NOMO-1 treated with DMSO at 0.1 percent for 48 hours (cell line): Measurements from ENCODE around the gene TMEM258.

Source experiments
- DNase-seq: peaks from one replicate; lab custom pipeline; 2025; ENCODE audit not compliant: unreplicated experiment; lab: John Stamatoyannopoulos, UW

The TMEM258 gene

GRCh38 chr11:61792310-61793082, at the start of gene TMEM258, which contains the start of gene FEN1:
TSS of gene TMEM258 (minus strand) at chr11:61792599. CDS start at chr11:61792558, 41 bp downstream.
TSS of gene FEN1 (plus strand) at chr11:61792911. CDS start at chr11:61795362, 2,451 bp downstream.
- DNase-seq = peak; percentile 90

GRCh38 chr11:61841636-61842527, 49.5 kb upstream of the TMEM258 start:
- no peak for DNase-seq

- DNase-seq = no peak
Measured at GRCh38 chr11:61840371-61840770, 48.0 kb upstream of the TMEM258 start.

GRCh38 chr11:61839742-61840141, 47.3 kb upstream of the TMEM258 start:
- no peak for DNase-seq

GRCh38 chr11:61838921-61839320, 46.5 kb upstream of the TMEM258 start:
- DNase-seq = no peak

GRCh38 chr11:61838501-61838900, 46.1 kb upstream of the TMEM258 start:
- no peak for DNase-seq

- DNase-seq = no peak
Measured at GRCh38 chr11:61837411-61838005, 45.1 kb upstream of the TMEM258 start.

- DNase-seq = no peak
Measured at GRCh38 chr11:61836193-61836592, 43.8 kb upstream of the TMEM258 start.

- peak; percentile 89 for DNase-seq
Measured at GRCh38 chr11:61834278-61835048, 42.1 kb upstream of the TMEM258 start.

GRCh38 chr11:61833926-61834277, 41.5 kb upstream of the TMEM258 start:
- no peak for DNase-seq

- no peak for DNase-seq
Measured at GRCh38 chr11:61833471-61833870, 41.1 kb upstream of the TMEM258 start.

GRCh38 chr11:61832754-61833153, 40.4 kb upstream of the TMEM258 start:
- no peak for DNase-seq

- no peak for DNase-seq
Measured at GRCh38 chr11:61832207-61832606, 39.8 kb upstream of the TMEM258 start.

- no peak for DNase-seq
Measured at GRCh38 chr11:61830237-61831105, 38.1 kb upstream of the TMEM258 start.

- no peak for DNase-seq
Measured at GRCh38 chr11:61829806-61830205, 37.4 kb upstream of the TMEM258 start.

GRCh38 chr11:61828629-61829407, 36.4 kb upstream of the TMEM258 start:
- DNase-seq = peak; percentile 10

- no peak for DNase-seq
Measured at GRCh38 chr11:61828379-61828628, 35.9 kb upstream of the TMEM258 start.

- peak; percentile 90 for DNase-seq
Measured at GRCh38 chr11:61827571-61828378, 35.4 kb upstream of the TMEM258 start, which contains the start of gene FADS2. TSS of gene FADS2 (plus strand) at chr11:61828300. CDS start at chr11:61828391, 91 bp downstream.
